Measurements from ENCODE around the gene GALNT17.

GRCh38 chr7:71144963-71145362 lies 13.0 kb downstream of the GALNT17 start:
- TF ChIP-seq ZNF274 (IDR thresholded peaks at IDR 0.05; ENCODE audit: low read depth, low read length) (no peak), YY1 (IDR thresholded peaks at IDR 0.05; ENCODE audit: insufficient read depth, insufficient read length) (no peak), SUZ12 (IDR thresholded peaks at IDR 0.05; ENCODE audit: extremely low read depth, insufficient read depth, insufficient read length) (no peak)
